ENCODE results near the gene AKAP8L.
"Not testable (repeated sequence)": the region's sequence is repeated elsewhere in the genome, so short reads cannot be mapped to it uniquely, and the experiment has no call there.

AKAP8L gene

GRCh38 chr19:15352535-15352934 is 66.3 kb downstream of the AKAP8L start:
- not testable (repeated sequence) for DNase-seq; H3K27ac Mint-ChIP-seq; H3K9me3 Mint-ChIP-seq; ATAC-seq (replicated peaks); H3K4me3 Mint-ChIP-seq; H3K27me3 Mint-ChIP-seq; H3K4me1 Mint-ChIP-seq (ENCODE audit: low read depth in 2 of 2)
- H3K36me3 Mint-ChIP-seq (ENCODE audit: insufficient read depth), result peaks cover 69% of the 10 kb centered on the region

- DNase-seq; H3K27ac Mint-ChIP-seq; H3K4me3 Mint-ChIP-seq; H3K9me3 Mint-ChIP-seq; ATAC-seq (replicated peaks); H3K4me1 Mint-ChIP-seq (ENCODE audit: low read depth in 2 of 2); H3K36me3 Mint-ChIP-seq (ENCODE audit: insufficient read depth); H3K27me3 Mint-ChIP-seq: not testable (repeated sequence)
Observed at GRCh38 chr19:15341328-15341727, 77.5 kb downstream of the AKAP8L start.

- DNase-seq (no peak), ATAC-seq (replicated peaks) (no peak)
- H3K4me1 Mint-ChIP-seq (ENCODE audit: low read depth in 2 of 2), result no peaks in the 10 kb centered on the region
- H3K9me3 Mint-ChIP-seq, result no peaks in the 10 kb centered on the region
- peaks cover 5% of the 10 kb centered on the region for H3K36me3 Mint-ChIP-seq (ENCODE audit: insufficient read depth)
- no peaks in the 10 kb centered on the region for H3K27me3 Mint-ChIP-seq
- no peak overlapping the region for H3K27ac Mint-ChIP-seq
- no peak overlapping the region for H3K4me3 Mint-ChIP-seq
Observed at GRCh38 chr19:15340086-15340485, 78.7 kb downstream of the AKAP8L start.

GRCh38 chr19:15337202-15337601 is 81.6 kb downstream of the AKAP8L start:
- Mint-ChIP-seq H3K9me3 (no peaks in the 10 kb centered on the region), H3K27me3 (no peaks in the 10 kb centered on the region), H3K27ac (no peak overlapping the region), H3K4me1 (ENCODE audit: low read depth in 2 of 2) (peaks cover 3 to 6% of the 10 kb centered on the region in 2 donors), H3K36me3 (ENCODE audit: insufficient read depth) (peaks cover 19% of the 10 kb centered on the region), H3K4me3 (no peak overlapping the region)
- no peak for DNase-seq
- no peak for ATAC-seq (replicated peaks)

- H3K36me3 Mint-ChIP-seq (ENCODE audit: insufficient read depth), result peaks cover 24% of the 10 kb centered on the region
- H3K27me3 Mint-ChIP-seq; DNase-seq; H3K27ac Mint-ChIP-seq; H3K4me3 Mint-ChIP-seq; H3K9me3 Mint-ChIP-seq; ATAC-seq (replicated peaks); H3K4me1 Mint-ChIP-seq (ENCODE audit: low read depth in 2 of 2): not testable (repeated sequence)
Observed at GRCh38 chr19:15335992-15336391, 82.8 kb downstream of the AKAP8L start.

- peak within 1 kb of the TSS; percentile 96 to 98 for H3K27ac Mint-ChIP-seq
- H3K4me1 Mint-ChIP-seq (ENCODE audit: low read depth in 2 of 2), result peaks cover 26 to 39% of the 10 kb centered on the region in 2 donors
- peak; percentile 70 to 80 (median 73) for DNase-seq
Observed at GRCh38 chr19:15332311-15332996, 86.3 kb downstream of the AKAP8L start, which contains the start of gene BRD4. Gene BRD4, minus strand, starts transcription at chr19:15332539. Its CDS starts 59,440 bp downstream, at chr19:15273099.

GRCh38 chr19:15331419-15332310 is 87.1 kb downstream of the AKAP8L start:
- DNase-seq (peak; percentile 47 to 56 (median 55)), ATAC-seq (replicated peaks) (peak; percentile 63)
- Mint-ChIP-seq H3K4me3 (peak overlapping the region; percentile 88 to 94), H3K4me1 (ENCODE audit: low read depth in 2 of 2) (peaks cover 34 to 47% of the 10 kb centered on the region in 2 donors), H3K9me3 (no peaks in the 10 kb centered on the region), H3K27me3 (no peaks in the 10 kb centered on the region), H3K36me3 (ENCODE audit: insufficient read depth) (peaks cover 43% of the 10 kb centered on the region), H3K27ac (peak overlapping the region; percentile 95 to 96)

More at GRCh38 chr19:15332311-15332996, 86.3 kb downstream of the AKAP8L start, which contains the start of gene BRD4:
- peak; percentile 62 for ATAC-seq (replicated peaks)
- Mint-ChIP-seq H3K27me3 (no peaks in the 10 kb centered on the region), H3K9me3 (no peaks in the 10 kb centered on the region), H3K4me3 (peak within 1 kb of the TSS; percentile 92 to 94), H3K36me3 (ENCODE audit: insufficient read depth) (peaks cover 43% of the 10 kb centered on the region)

- Mint-ChIP-seq H3K27ac (peak overlapping the region; percentile 95 to 96), H3K4me1 (ENCODE audit: low read depth in 2 of 2) (peaks cover 37 to 50% of the 10 kb centered on the region in 2 donors), H3K9me3 (no peaks in the 10 kb centered on the region), H3K36me3 (ENCODE audit: insufficient read depth) (peaks cover 46% of the 10 kb centered on the region), H3K4me3 (peak overlapping the region; percentile 88 to 94), H3K27me3 (no peaks in the 10 kb centered on the region)
- no peak for DNase-seq
- peak; percentile 14 for ATAC-seq (replicated peaks)
Observed at GRCh38 chr19:15330801-15331418, 87.9 kb downstream of the AKAP8L start.

Data from effector memory CD8-positive, alpha-beta T cell (primary cell).